Measurements from ENCODE around the gene RERE.

GRCh38 chr1:8529901-8530300 lies 287.5 kb downstream of the RERE start:
- TF ChIP-seq CTCF (IDR thresholded peaks at IDR 0.05) (no peak), POLR2A (IDR thresholded peaks at IDR 0.05) (no peak), POLR2AphosphoS5 (IDR thresholded peaks at IDR 0.05) (no peak)
